ENCODE results near the gene FRY. TPM values are rescaled to one million over a fixed set of nuclear protein-coding genes. Genes with fewer than 3 reads are reported as not detected.

Gene FRY
- total and polyA plus RNA-seq, 10 donors = 0.80 to 30.0 (median 23.5) TPM

- no peak overlapping the region for H3K27ac ChIP-seq
- H3K36me3 ChIP-seq = peaks cover 0 to 36% (median 0%) of the 10 kb centered on the region in 6 donors
- DNase-seq = no peak
- no peak overlapping the region for H3K4me3 ChIP-seq
- H3K4me1 ChIP-seq = peaks cover 0 to 11% (median 2%) of the 10 kb centered on the region in 6 donors
- intact Hi-C loops (cut with DNase I; ENCODE audit: low total_unique reads) = no loop called here
- no peaks in the 10 kb centered on the region for H3K27me3 ChIP-seq (replicated peaks in 1 of 7)
- TF ChIP-seq POLR2AphosphoS5 (IDR thresholded peaks at IDR 0.05) (no peak), POLR2A (IDR thresholded peaks at IDR 0.05) (no peak), CTCF (IDR thresholded peaks at IDR 0.05 in 8 of 11, conservative IDR thresholded peaks at IDR 0.05 in 3 of 11) (no peak)
- peaks cover 0 to 6% (median 0%) of the 10 kb centered on the region in 8 donors for H3K9me3 ChIP-seq
Observed at GRCh38 chr13:32105653-32106313, 74.2 kb downstream of the FRY start.

GRCh38 chr13:32107474-32107873 is 75.9 kb downstream of the FRY start:
- no peak for DNase-seq
- intact Hi-C loops (cut with DNase I; ENCODE audit: low total_unique reads) = no loop called here
- no peak overlapping the region for H3K4me3 ChIP-seq
- no peaks in the 10 kb centered on the region for H3K27me3 ChIP-seq (replicated peaks in 1 of 7)
- H3K27ac ChIP-seq = peak overlapping the region in 3 of 8 donors; percentile 3 to 53 (median 42)
- peaks cover 0 to 6% (median 0%) of the 10 kb centered on the region in 8 donors for H3K9me3 ChIP-seq
- peaks cover 0 to 24% (median 0%) of the 10 kb centered on the region in 6 donors for H3K36me3 ChIP-seq
- peaks cover 0 to 11% (median 4%) of the 10 kb centered on the region in 6 donors for H3K4me1 ChIP-seq
- 15 to 26% (median 23%) methylated on average over 4 of the region's 4 CpGs for WGBS, 5 donors
- peak in 1 of 3 donors; percentile 12 for TF ChIP-seq POLR2AphosphoS5 (IDR thresholded peaks at IDR 0.05)
- no peak for TF ChIP-seq CTCF (IDR thresholded peaks at IDR 0.05 in 8 of 11, conservative IDR thresholded peaks at IDR 0.05 in 3 of 11)
- TF ChIP-seq POLR2A (IDR thresholded peaks at IDR 0.05) = no peak

- peaks cover 0 to 6% (median 0%) of the 10 kb centered on the region in 8 donors for H3K9me3 ChIP-seq
- peaks cover 0 to 13% (median 4%) of the 10 kb centered on the region in 6 donors for H3K4me1 ChIP-seq
- WGBS, 5 donors = 31 to 62% (median 53%) methylated on average over 2 of the region's 2 CpGs
- DNase-seq = no peak
- H3K27me3 ChIP-seq (replicated peaks in 1 of 7) = no peaks in the 10 kb centered on the region
- peak overlapping the region in 2 of 8 donors; percentile 42 to 53 for H3K27ac ChIP-seq
- TF ChIP-seq POLR2A (IDR thresholded peaks at IDR 0.05) = no peak
- TF ChIP-seq POLR2AphosphoS5 (IDR thresholded peaks at IDR 0.05) = no peak
- TF ChIP-seq CTCF (IDR thresholded peaks at IDR 0.05 in 8 of 11, conservative IDR thresholded peaks at IDR 0.05 in 3 of 11) = no peak
- peaks cover 0 to 19% (median 0%) of the 10 kb centered on the region in 6 donors for H3K36me3 ChIP-seq
- intact Hi-C loops (cut with DNase I; ENCODE audit: low total_unique reads) = no loop called here
- no peak overlapping the region for H3K4me3 ChIP-seq
Observed at GRCh38 chr13:32107973-32108372, 76.4 kb downstream of the FRY start.

GRCh38 chr13:32113532-32113931 is 82.0 kb downstream of the FRY start:
- 41 to 81% (median 63%) methylated on average over 1 of the region's 1 CpG for WGBS, 5 donors
- intact Hi-C loops (cut with DNase I; ENCODE audit: low total_unique reads) = no loop called here
- TF ChIP-seq POLR2A (IDR thresholded peaks at IDR 0.05) (no peak), POLR2AphosphoS5 (IDR thresholded peaks at IDR 0.05) (no peak), CTCF (IDR thresholded peaks at IDR 0.05 in 8 of 11, conservative IDR thresholded peaks at IDR 0.05 in 3 of 11) (no peak)
- H3K36me3 ChIP-seq = no peaks in the 10 kb centered on the region
- no peaks in the 10 kb centered on the region for H3K27me3 ChIP-seq (replicated peaks in 1 of 7)
- H3K4me3 ChIP-seq = no peak overlapping the region
- H3K9me3 ChIP-seq = no peaks in the 10 kb centered on the region
- peak overlapping the region in 3 of 8 donors; percentile 0 to 75 (median 66) for H3K27ac ChIP-seq
- H3K4me1 ChIP-seq = peaks cover 3 to 56% (median 37%) of the 10 kb centered on the region in 6 donors
- no peak for DNase-seq
